Thymus (tissue), 11 donors: ENCODE data around the gene SKP2. TPM values are rescaled to one million over a fixed set of nuclear protein-coding genes. Genes with fewer than 3 reads are reported as not detected.

ENCODE experiments used
- DNase-seq, 9 donors: peaks; one replicate each; pipeline ENCODE4 v3.0.0-alpha.2; 2013; ENCODE audit warnings: low spot score in 9 of 9, low read depth in 6 of 9, missing footprints in 1 of 9
- H3K27ac ChIP-seq, 2 donors: one replicate each; pipeline ENCODE4 v1.5.1; 2013; ENCODE audit warnings: control low read depth in 1 of 2, low read depth in 1 of 2, low read length in 1 of 2, mild to moderate bottlenecking in 1 of 2, moderate library complexity in 1 of 2
- H3K27me3 ChIP-seq, 2 donors: one replicate each; pipeline ENCODE4 v1.5.1; 2013; ENCODE audit warnings: low read length in 1 of 2; ENCODE audit not compliant: control insufficient read depth in 2 of 2, insufficient read depth in 1 of 2
- H3K36me3 ChIP-seq, 2 donors: one replicate each; pipeline ENCODE4 v1.5.1; 2013; ENCODE audit warnings: low read length in 1 of 2, mild to moderate bottlenecking in 1 of 2, moderate library complexity in 1 of 2; ENCODE audit not compliant: control insufficient read depth in 2 of 2, insufficient read depth in 2 of 2
- H3K4me1 ChIP-seq, 2 donors: one replicate each; pipeline ENCODE4 v1.5.1; 2013; ENCODE audit warnings: low read length in 2 of 2; ENCODE audit not compliant: control insufficient read depth in 2 of 2, insufficient read depth in 2 of 2
- H3K4me3 ChIP-seq, 2 donors: one replicate each; pipeline ENCODE4 v1.5.1; 2013; ENCODE audit warnings: low read length in 2 of 2, control low read depth in 1 of 2, mild to moderate bottlenecking in 1 of 2
- H3K9me3 ChIP-seq, 2 donors: one replicate each; pipeline ENCODE4 v1.5.1; 2013; ENCODE audit warnings: low read length in 1 of 2, mild to moderate bottlenecking in 1 of 2; ENCODE audit not compliant: control insufficient read depth in 2 of 2, insufficient read depth in 1 of 2
- WGBS: extraction: QIAGEN DNeasy Blood & Tissue Kit; methylation state at CpG from one replicate; pipeline ENCODE4 v1.1.7; 2013; 5-methylcytosine and 5-hydroxymethylcytosine counted together
- polyA plus RNA-seq: library from polyadenylated mRNA; stranded (reverse); fragments of 200-250 nt; gene quantifications from one replicate; pipeline ENCODE4 v1.2.3, GENCODE V29; 2013
- total RNA-seq: library from RNA; stranded (reverse); fragments of 120-200 nt; gene quantifications from one replicate; pipeline ENCODE4 v1.2.4, GENCODE V29; 2013
- donor health status: healthy.

SKP2 gene
- total and polyA plus RNA-seq, 2 donors: 6.5 to 31.0 TPM

GRCh38 chr5:36153298-36153677 is 1.4 kb downstream of the SKP2 start:
- Histone ChIP-seq H3K9me3 (no peaks in the 10 kb centered on the region), H3K27ac (no peak overlapping the region), H3K36me3 (peaks cover 8 to 45% of the 10 kb centered on the region in 2 donors), H3K4me1 (peaks cover 6 to 17% of the 10 kb centered on the region in 2 donors), H3K27me3 (no peaks in the 10 kb centered on the region), H3K4me3 (peak overlapping the region in 1 of 2 donors; percentile 80)
- DNase-seq: no peak
- WGBS: 91% methylated on average over 7 of the region's 7 CpGs

- no peak for DNase-seq
- H3K9me3 ChIP-seq: no peaks in the 10 kb centered on the region
- peaks cover 12 to 49% of the 10 kb centered on the region in 2 donors for H3K36me3 ChIP-seq
- 97% methylated on average over 4 of the region's 4 CpGs for WGBS
- no peak overlapping the region for H3K27ac ChIP-seq
- no peak overlapping the region for H3K4me3 ChIP-seq
- no peaks in the 10 kb centered on the region for H3K27me3 ChIP-seq
- H3K4me1 ChIP-seq: peaks cover 6 to 17% of the 10 kb centered on the region in 2 donors
These were observed 1.8 kb downstream of the SKP2 start for GRCh38 chr5:36153726-36154125.

GRCh38 chr5:36155291-36155690 is 3.4 kb downstream of the SKP2 start:
- Histone ChIP-seq H3K4me3 (no peak overlapping the region), H3K27me3 (no peaks in the 10 kb centered on the region), H3K4me1 (peaks cover 6 to 17% of the 10 kb centered on the region in 2 donors), H3K27ac (no peak overlapping the region), H3K9me3 (no peaks in the 10 kb centered on the region), H3K36me3 (peaks cover 20 to 64% of the 10 kb centered on the region in 2 donors)
- 99% methylated on average over 7 of the region's 7 CpGs for WGBS
- no peak for DNase-seq

GRCh38 chr5:36156121-36156601 is 4.2 kb downstream of the SKP2 start:
- Histone ChIP-seq H3K9me3 (no peaks in the 10 kb centered on the region), H3K27ac (no peak overlapping the region), H3K4me1 (peaks cover 6 to 14% of the 10 kb centered on the region in 2 donors), H3K27me3 (no peaks in the 10 kb centered on the region), H3K36me3 (peaks cover 25 to 72% of the 10 kb centered on the region in 2 donors), H3K4me3 (no peak overlapping the region)
- no peak for DNase-seq
- whole genome bisulfite sequencing: 94% methylated on average over 4 of the region's 4 CpGs

- 100% methylated on average over 1 of the region's 1 CpG for WGBS
- Histone ChIP-seq H3K9me3 (no peaks in the 10 kb centered on the region), H3K27ac (no peak overlapping the region), H3K36me3 (peaks cover 25 to 75% of the 10 kb centered on the region in 2 donors), H3K4me1 (peaks cover 6 to 14% of the 10 kb centered on the region in 2 donors), H3K4me3 (no peak overlapping the region), H3K27me3 (no peaks in the 10 kb centered on the region)
- DNase-seq: no peak
These were observed 4.7 kb downstream of the SKP2 start for GRCh38 chr5:36156619-36157018.

GRCh38 chr5:36158144-36158543 is 6.2 kb downstream of the SKP2 start:
- peaks cover 34 to 89% of the 10 kb centered on the region in 2 donors for H3K36me3 ChIP-seq
- WGBS: 79% methylated on average over 2 of the region's 2 CpGs
- H3K27ac ChIP-seq: no peak overlapping the region
- H3K9me3 ChIP-seq: no peaks in the 10 kb centered on the region
- no peak for DNase-seq
- no peaks in the 10 kb centered on the region for H3K27me3 ChIP-seq
- H3K4me3 ChIP-seq: no peak overlapping the region
- peaks cover 6 to 9% of the 10 kb centered on the region in 2 donors for H3K4me1 ChIP-seq

- DNase-seq: no peak
- H3K9me3 ChIP-seq: no peaks in the 10 kb centered on the region
- H3K36me3 ChIP-seq: peaks cover 50 to 92% of the 10 kb centered on the region in 2 donors
- no peaks in the 10 kb centered on the region for H3K4me1 ChIP-seq
- no peak overlapping the region for H3K4me3 ChIP-seq
- no peak overlapping the region for H3K27ac ChIP-seq
- H3K27me3 ChIP-seq: no peaks in the 10 kb centered on the region
- WGBS: 96% methylated on average over 3 of the region's 3 CpGs
These were observed 8.7 kb downstream of the SKP2 start for GRCh38 chr5:36160617-36161016.

- no peak overlapping the region for H3K4me3 ChIP-seq
- no peak for DNase-seq
- H3K4me1 ChIP-seq: no peaks in the 10 kb centered on the region
- H3K27ac ChIP-seq: no peak overlapping the region
- H3K9me3 ChIP-seq: no peaks in the 10 kb centered on the region
- no peaks in the 10 kb centered on the region for H3K27me3 ChIP-seq
- peaks cover 46 to 89% of the 10 kb centered on the region in 2 donors for H3K36me3 ChIP-seq
- WGBS: 97% methylated on average over 4 of the region's 4 CpGs
These were observed 9.4 kb downstream of the SKP2 start for GRCh38 chr5:36161361-36161760.

GRCh38 chr5:36162810-36163486 is 11.0 kb downstream of the SKP2 start:
- 97% methylated on average over 9 of the region's 9 CpGs for WGBS
- Histone ChIP-seq H3K4me3 (no peak overlapping the region), H3K27me3 (no peaks in the 10 kb centered on the region), H3K36me3 (peaks cover 51 to 88% of the 10 kb centered on the region in 2 donors), H3K4me1 (no peaks in the 10 kb centered on the region), H3K27ac (no peak overlapping the region), H3K9me3 (no peaks in the 10 kb centered on the region)
- DNase-seq: no peak
